Activated T-helper 2 cell treated with anti-CD3 and anti-CD28 coated beads, Interferon-gamma antibody, Interleukin-2, Interleukin-4, amounts not matched to agents 10 μg/mL and 5 μg/mL and 100 μg/mL, durations not matched to agents 14 hours and 24 hours and 36 hours (primary cell): Measurements from ENCODE around the gene TUBA3D. TPM values are rescaled to one million over a fixed set of nuclear protein-coding genes. Genes with fewer than 3 reads are reported as not detected.
"Not testable (repeated sequence)": the region's sequence is repeated elsewhere in the genome, so short reads cannot be mapped to it uniquely, and the experiment has no call there.

ENCODE experiments used
- DNase-seq: peaks from one replicate; pipeline ENCODE4 v3.0.0; 2021; ENCODE audit warnings: low spot score
- H3K27ac Mint-ChIP-seq: one replicate; pipeline ENCODE4 v1.8.0; 2021; ENCODE audit warnings: mixed read lengths
- H3K27me3 Mint-ChIP-seq: one replicate; pipeline ENCODE4 v1.8.0; 2021; ENCODE audit warnings: low read depth, mixed read lengths
- H3K36me3 Mint-ChIP-seq: one replicate; pipeline ENCODE4 v1.8.0; 2021; ENCODE audit warnings: low read depth, mixed read lengths
- H3K4me1 Mint-ChIP-seq: one replicate; pipeline ENCODE4 v1.8.0; 2021; ENCODE audit warnings: low read depth, mixed read lengths
- H3K4me3 Mint-ChIP-seq: one replicate; pipeline ENCODE4 v1.8.0; 2021; ENCODE audit warnings: low read depth, mild to moderate bottlenecking, moderate library complexity, mixed read lengths
- H3K9me3 Mint-ChIP-seq: one replicate; pipeline ENCODE4 v1.8.0; 2021; ENCODE audit warnings: mixed read lengths
- intact Hi-C: fragments of 100-400 bp; cut with micrococcal nuclease; formaldehyde crosslinking; loops from one replicate; pipeline ENCODE4 v1.15.1; 2023
- total RNA-seq: library from RNA; stranded (reverse); gene quantifications from 2 replicates; pipeline ENCODE4 v1.2.3, GENCODE V29; 2022

TUBA3D gene
- total RNA-seq, 1 donor from 2014 or later: not detected

DNA sequence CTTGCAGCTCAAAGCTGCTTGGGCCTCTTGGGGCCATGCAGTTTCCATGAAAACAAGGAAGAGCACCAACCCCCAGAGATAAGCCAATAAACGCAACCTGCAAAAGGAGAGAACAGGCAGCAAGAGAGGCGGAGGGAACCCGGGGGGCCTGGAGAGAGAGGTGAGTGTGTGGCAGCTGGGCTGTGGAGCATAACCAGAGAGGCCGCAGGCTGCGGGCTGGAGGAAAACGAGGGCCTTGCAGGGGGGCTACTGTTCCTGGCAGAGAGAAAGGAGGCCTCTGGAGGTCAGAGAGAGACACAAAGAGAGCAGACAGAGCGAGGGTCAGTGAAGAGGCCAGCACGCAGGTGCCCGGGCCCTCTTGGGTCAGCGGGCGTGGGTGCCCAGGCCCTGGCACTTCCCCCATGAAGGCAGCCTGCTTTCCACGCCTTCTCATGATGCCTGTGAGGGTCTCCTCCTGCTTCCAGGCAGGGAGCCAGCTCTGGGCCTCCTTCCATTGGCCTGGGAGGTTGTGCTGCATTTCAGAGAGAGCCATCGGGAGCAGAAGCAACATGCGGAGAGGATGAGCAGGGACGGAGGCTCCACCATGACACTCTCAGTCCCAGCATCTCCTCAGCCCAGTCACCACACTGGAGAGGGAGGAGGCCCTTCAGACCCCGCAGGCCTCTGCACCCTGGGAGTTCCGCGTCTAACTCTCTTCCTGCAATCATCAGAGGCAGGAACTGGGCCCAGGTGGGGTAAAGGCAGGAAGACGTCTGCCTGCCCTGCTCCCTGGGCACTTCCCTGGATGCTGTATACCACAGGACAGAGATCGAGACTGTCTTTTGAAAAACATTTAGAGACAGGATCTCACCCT is 14.9 kb downstream of the TUBA3D start:
- Mint-ChIP-seq H3K4me1 (peaks cover 16% of the 10 kb centered on the region), H3K4me3 (peak overlapping the region; percentile 87), H3K36me3 (peaks cover 34% of the 10 kb centered on the region), H3K27ac (peak overlapping the region; percentile 90)
- H3K9me3 Mint-ChIP-seq, H3K27me3 Mint-ChIP-seq: not testable (repeated sequence)
- intact Hi-C loops: loop anchor here (5.0 kb wide), 1 partner anchor 1309 kb away; the partner anchor contains the start of genes MZT2B and SMPD4
- DNase-seq: peak; percentile 25

DNA sequence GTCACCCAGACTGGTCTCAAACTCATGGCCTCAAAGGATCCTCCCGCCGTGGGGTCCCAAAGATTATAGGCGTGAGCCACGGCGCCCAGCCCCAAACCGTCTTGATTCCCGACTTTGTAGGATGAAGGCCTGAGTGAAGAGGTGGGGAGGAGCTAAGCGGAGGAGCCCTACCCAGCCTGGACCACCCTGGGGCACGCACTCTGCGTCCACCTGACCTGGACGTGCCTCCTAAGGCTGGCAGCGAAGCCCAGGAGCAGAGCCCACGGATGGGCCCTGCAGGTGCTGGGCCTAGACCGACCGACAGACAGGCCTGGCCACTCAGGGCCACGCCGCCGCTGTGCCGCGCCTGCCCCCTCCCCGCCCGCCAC is 15.5 kb downstream of the TUBA3D start:
- peaks cover 17% of the 10 kb centered on the region for H3K4me1 Mint-ChIP-seq
- not testable (repeated sequence) for H3K9me3 Mint-ChIP-seq, DNase-seq, H3K27me3 Mint-ChIP-seq
- H3K27ac Mint-ChIP-seq: peak overlapping the region; percentile 90
- H3K36me3 Mint-ChIP-seq: peaks cover 34% of the 10 kb centered on the region
- intact Hi-C loops: loop anchor here (5.0 kb wide), 1 partner anchor 1309 kb away; the partner anchor contains the start of genes MZT2B and SMPD4
- H3K4me3 Mint-ChIP-seq: peak overlapping the region; percentile 87

- peak within 1 kb of the TSS; percentile 99 for H3K4me3 Mint-ChIP-seq
- peaks cover 34% of the 10 kb centered on the region for H3K36me3 Mint-ChIP-seq
- not testable (repeated sequence) for H3K9me3 Mint-ChIP-seq, H3K27me3 Mint-ChIP-seq, DNase-seq
- intact Hi-C loops: loop anchor here (1.0 to 5.0 kb wide), 5 partner anchors 35 to 1310 kb away; partner anchors contain the start of genes CCDC74A, IMP4, MZT2B and SMPD4
- peak within 1 kb of the TSS; percentile 98 for H3K27ac Mint-ChIP-seq
- H3K4me1 Mint-ChIP-seq: peaks cover 17% of the 10 kb centered on the region
These were observed 16.1 kb downstream of the TUBA3D start, which contains the start of gene MZT2A for GRCh38 chr2:131492015-131492417. MZT2A (minus strand) TSS chr2:131492397; CDS start chr2:131492376, 21 bp downstream.

GRCh38 chr2:131492418-131493198 is 16.7 kb downstream of the TUBA3D start:
- Mint-ChIP-seq H3K27me3 (no peaks in the 10 kb centered on the region), H3K36me3 (peaks cover 34% of the 10 kb centered on the region), H3K4me1 (peaks cover 21% of the 10 kb centered on the region), H3K9me3 (no peaks in the 10 kb centered on the region), H3K27ac (peak overlapping the region; percentile 98), H3K4me3 (peak overlapping the region; percentile 99)
- peak; percentile 90 for DNase-seq
- intact Hi-C loops: loop anchor here (1.0 to 5.0 kb wide), 5 partner anchors 35 to 1310 kb away; partner anchors contain the start of genes CCDC74A, IMP4, MZT2B and SMPD4

DNA sequence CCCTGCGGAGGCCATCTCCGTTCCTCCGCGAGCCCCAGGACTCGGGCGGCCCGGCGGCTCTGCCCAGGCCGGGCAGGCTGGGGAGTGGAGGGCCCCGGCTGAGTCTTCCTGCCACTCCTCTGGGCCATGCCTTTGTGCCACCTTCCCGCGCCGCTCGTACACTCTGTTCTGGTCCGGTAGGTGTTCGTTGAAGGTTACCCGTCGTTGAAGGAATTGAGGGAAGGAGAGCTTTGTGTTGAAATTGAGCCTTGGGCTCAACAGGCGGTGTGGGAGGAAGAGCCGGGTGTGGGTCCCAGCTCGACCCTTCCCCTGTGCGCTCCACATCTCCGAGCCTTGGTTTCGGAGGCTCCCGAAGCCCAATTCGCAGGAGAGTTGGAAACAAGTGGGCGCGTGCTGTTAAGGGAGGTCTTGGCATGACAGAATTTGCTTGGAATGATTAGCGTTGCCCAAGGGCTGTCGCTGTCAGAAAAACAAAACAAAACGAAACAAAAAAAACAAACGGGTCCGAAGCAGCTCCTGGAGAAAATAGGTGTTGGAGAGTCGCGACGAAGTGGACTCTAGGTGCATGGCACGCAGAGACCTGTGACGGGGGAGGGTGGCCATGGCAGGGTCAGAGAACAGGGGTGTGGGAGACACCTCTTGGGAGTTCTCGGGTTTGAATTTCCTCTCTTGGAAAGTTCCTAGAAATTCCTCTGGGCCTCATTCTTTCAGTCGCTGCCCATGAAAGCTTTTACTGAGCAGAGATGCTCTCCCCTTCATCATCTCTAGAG is 17.5 kb downstream of the TUBA3D start:
- Mint-ChIP-seq H3K27me3 (no peaks in the 10 kb centered on the region), H3K4me3 (peak overlapping the region; percentile 99), H3K36me3 (peaks cover 35% of the 10 kb centered on the region), H3K9me3 (no peaks in the 10 kb centered on the region), H3K27ac (peak overlapping the region; percentile 98), H3K4me1 (peaks cover 27% of the 10 kb centered on the region)
- DNase-seq: no peak
- intact Hi-C loops: loop anchor here (2.0 to 5.0 kb wide), 3 partner anchors 81 to 1311 kb away; partner anchors contain the start of genes IMP4, MZT2B and SMPD4

GRCh38 chr2:131495506-131495905 is 19.6 kb downstream of the TUBA3D start:
- H3K4me1 Mint-ChIP-seq: peaks cover 30% of the 10 kb centered on the region
- intact Hi-C loops, H3K27ac Mint-ChIP-seq: not testable (repeated sequence)

DNA sequence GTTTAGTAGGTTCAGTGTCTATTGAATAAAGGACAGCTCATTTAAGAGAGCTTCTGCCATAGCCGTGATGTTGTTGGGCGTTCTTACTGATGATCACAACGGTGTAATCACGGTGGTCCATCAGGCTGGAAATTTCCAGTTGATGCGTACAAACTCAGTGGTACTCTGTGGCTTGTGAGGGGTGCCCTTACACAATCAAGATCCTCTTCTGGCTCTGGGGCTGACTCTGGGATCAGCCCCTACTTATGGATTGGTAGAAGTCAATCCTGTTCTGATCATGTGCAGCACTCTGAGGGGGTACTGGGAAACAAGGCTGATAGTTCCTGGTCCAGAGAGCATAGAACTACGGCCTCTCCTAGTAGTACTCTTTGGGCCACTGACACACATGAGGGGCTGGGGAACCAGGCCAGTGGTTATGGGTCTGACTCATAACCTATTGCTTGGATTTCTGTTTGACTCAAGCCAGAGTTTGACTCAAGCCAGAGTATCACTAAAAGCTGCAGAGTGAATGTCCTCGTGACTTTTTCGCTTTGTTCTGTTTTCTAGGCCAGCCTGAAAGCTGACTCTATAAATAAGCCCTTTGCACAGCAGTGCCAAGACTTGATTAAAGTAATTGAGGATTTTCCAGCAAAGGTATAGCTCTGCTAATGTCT is 22.5 kb downstream of the TUBA3D start:
- H3K27ac Mint-ChIP-seq: peak overlapping the region; percentile 84
- H3K4me3 Mint-ChIP-seq, H3K9me3 Mint-ChIP-seq, DNase-seq, intact Hi-C loops, H3K27me3 Mint-ChIP-seq: not testable (repeated sequence)
- peaks cover 30% of the 10 kb centered on the region for H3K4me1 Mint-ChIP-seq
- H3K36me3 Mint-ChIP-seq: peaks cover 43% of the 10 kb centered on the region

More at GRCh38 chr2:131495506-131495905, 19.6 kb downstream of the TUBA3D start:
- not testable (repeated sequence) for H3K9me3 Mint-ChIP-seq, H3K27me3 Mint-ChIP-seq, DNase-seq
- Mint-ChIP-seq H3K36me3 (peaks cover 35% of the 10 kb centered on the region), H3K4me3 (peak overlapping the region; percentile 47)

- Mint-ChIP-seq H3K36me3 (peaks cover 77% of the 10 kb centered on the region), H3K27ac (peak overlapping the region; percentile 63)
- intact Hi-C loops, H3K4me3 Mint-ChIP-seq, DNase-seq, H3K9me3 Mint-ChIP-seq, H3K4me1 Mint-ChIP-seq, H3K27me3 Mint-ChIP-seq: not testable (repeated sequence)
These were observed 27.7 kb downstream of the TUBA3D start for GRCh38 chr2:131503587-131503986.

- DNase-seq, H3K4me1 Mint-ChIP-seq, intact Hi-C loops, H3K9me3 Mint-ChIP-seq, H3K27me3 Mint-ChIP-seq: not testable (repeated sequence)
- Mint-ChIP-seq H3K36me3 (peaks cover 73% of the 10 kb centered on the region), H3K4me3 (peak overlapping the region; percentile 26), H3K27ac (peak overlapping the region; percentile 78)
These were observed 28.3 kb downstream of the TUBA3D start for GRCh38 chr2:131504082-131504750.

DNA sequence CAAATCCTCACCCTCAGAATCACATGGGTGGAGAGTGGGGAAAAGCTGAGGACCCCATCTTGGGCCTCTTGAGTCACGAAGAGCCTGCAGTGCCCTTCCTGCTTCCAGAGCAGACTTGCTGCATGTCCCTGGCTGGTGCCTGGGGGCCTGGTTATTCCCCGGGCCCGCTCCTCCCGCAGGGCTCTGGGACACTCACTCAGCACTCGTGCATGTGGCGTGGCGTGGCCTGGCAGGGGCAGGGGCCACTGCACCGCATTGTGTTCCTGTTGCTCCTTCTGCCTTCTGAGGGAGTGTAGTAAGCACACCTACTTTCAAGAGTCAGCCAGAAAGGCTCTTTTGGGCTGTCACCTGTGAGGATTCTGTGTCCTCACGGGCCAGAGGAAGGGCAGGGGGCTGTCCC is 33.7 kb downstream of the TUBA3D start:
- H3K4me1 Mint-ChIP-seq: peaks cover 2% of the 10 kb centered on the region
- H3K27ac Mint-ChIP-seq: no peak overlapping the region
- no peaks in the 10 kb centered on the region for H3K27me3 Mint-ChIP-seq
- no peak for DNase-seq
- no peaks in the 10 kb centered on the region for H3K9me3 Mint-ChIP-seq
- intact Hi-C loops: no loop called here
- peaks cover 53% of the 10 kb centered on the region for H3K36me3 Mint-ChIP-seq
- H3K4me3 Mint-ChIP-seq: no peak overlapping the region

GRCh38 chr2:131511291-131511968 is 35.5 kb downstream of the TUBA3D start:
- peaks cover 42% of the 10 kb centered on the region for H3K36me3 Mint-ChIP-seq
- not testable (repeated sequence) for H3K27ac Mint-ChIP-seq, H3K27me3 Mint-ChIP-seq

More at GRCh38 chr2:131511291-131511968, 35.5 kb downstream of the TUBA3D start:
- intact Hi-C loops, H3K9me3 Mint-ChIP-seq, H3K4me1 Mint-ChIP-seq, H3K4me3 Mint-ChIP-seq, DNase-seq: not testable (repeated sequence)
